Measurements from ENCODE around the gene TCOF1.

Gene TCOF1

GRCh38 chr5:150394131-150394530 lies 36.6 kb downstream of the TCOF1 start:
- Histone ChIP-seq H3K9me2 (ENCODE audit: low read depth, low read length) (no peaks in the 10 kb centered on the region), H3K27me3 (ENCODE audit: insufficient read depth, low read length) (no peaks in the 10 kb centered on the region), H2AFZ (ENCODE audit: low read length) (no peak overlapping the region), H3K9me3 (ENCODE audit: low read length) (no peaks in the 10 kb centered on the region), H3K4me2 (ENCODE audit: low read length) (no peak overlapping the region), H3K9ac (ENCODE audit: low read length) (no peak overlapping the region), H3K4me3 (ENCODE audit: low read depth, low read length, poor library complexity, severe bottlenecking) (no peak overlapping the region), H4K20me1 (ENCODE audit: insufficient read depth, low read length) (no peaks in the 10 kb centered on the region), H3F3A (ENCODE audit: insufficient read depth, low read length) (no peaks in the 10 kb centered on the region), H3K36me3 (ENCODE audit: insufficient read depth, low read length) (peaks cover 94% of the 10 kb centered on the region), H3K27ac (ENCODE audit: low read depth, low read length, poor library complexity, severe bottlenecking) (no peak overlapping the region), H3K4me1 (ENCODE audit: insufficient read depth, low read length, severe bottlenecking) (peaks cover 5% of the 10 kb centered on the region), H3K79me2 (ENCODE audit: insufficient read depth, low read length) (no peaks in the 10 kb centered on the region)
- TF ChIP-seq EZH2 (IDR thresholded peaks at IDR 0.05; ENCODE audit: borderline replicate concordance, low read length), result no peak
- no peak for TF ChIP-seq CTCF (IDR thresholded peaks at IDR 0.05; ENCODE audit: low read length)

GRCh38 chr5:150394912-150395687 lies 37.6 kb downstream of the TCOF1 start:
- Histone ChIP-seq H4K20me1 (ENCODE audit: insufficient read depth, low read length) (no peaks in the 10 kb centered on the region), H3K9me3 (ENCODE audit: low read length) (no peaks in the 10 kb centered on the region), H3K36me3 (ENCODE audit: insufficient read depth, low read length) (peaks cover 94% of the 10 kb centered on the region), H3K9ac (ENCODE audit: low read length) (no peak overlapping the region), H3K79me2 (ENCODE audit: insufficient read depth, low read length) (no peaks in the 10 kb centered on the region), H3F3A (ENCODE audit: insufficient read depth, low read length) (no peaks in the 10 kb centered on the region), H2AFZ (ENCODE audit: low read length) (no peak overlapping the region), H3K4me2 (ENCODE audit: low read length) (no peak overlapping the region), H3K9me2 (ENCODE audit: low read depth, low read length) (no peaks in the 10 kb centered on the region), H3K27ac (ENCODE audit: low read depth, low read length, poor library complexity, severe bottlenecking) (no peak overlapping the region), H3K4me1 (ENCODE audit: insufficient read depth, low read length, severe bottlenecking) (peaks cover 6% of the 10 kb centered on the region), H3K4me3 (ENCODE audit: low read depth, low read length, poor library complexity, severe bottlenecking) (no peak overlapping the region), H3K27me3 (ENCODE audit: insufficient read depth, low read length) (no peaks in the 10 kb centered on the region)
- TF ChIP-seq EZH2 (IDR thresholded peaks at IDR 0.05; ENCODE audit: borderline replicate concordance, low read length) (no peak), CTCF (IDR thresholded peaks at IDR 0.05; ENCODE audit: low read length) (peak; percentile 32; the same call in 1 of the 2 replicates)

GRCh38 chr5:150395688-150395975 lies 38.1 kb downstream of the TCOF1 start:
- TF ChIP-seq EZH2 (IDR thresholded peaks at IDR 0.05; ENCODE audit: borderline replicate concordance, low read length), result no peak
- no peak for TF ChIP-seq CTCF (IDR thresholded peaks at IDR 0.05; ENCODE audit: low read length)
- no peaks in the 10 kb centered on the region for H3F3A ChIP-seq (ENCODE audit: insufficient read depth, low read length)
- no peak overlapping the region for H3K4me3 ChIP-seq (ENCODE audit: low read depth, low read length, poor library complexity, severe bottlenecking)
- H3K4me2 ChIP-seq (ENCODE audit: low read length), result no peak overlapping the region
- no peak overlapping the region for H3K27ac ChIP-seq (ENCODE audit: low read depth, low read length, poor library complexity, severe bottlenecking)
- peaks cover 6% of the 10 kb centered on the region for H3K4me1 ChIP-seq (ENCODE audit: insufficient read depth, low read length, severe bottlenecking)
- no peaks in the 10 kb centered on the region for H3K9me3 ChIP-seq (ENCODE audit: low read length)
- no peaks in the 10 kb centered on the region for H4K20me1 ChIP-seq (ENCODE audit: insufficient read depth, low read length)
- H2AFZ ChIP-seq (ENCODE audit: low read length), result no peak overlapping the region
- H3K36me3 ChIP-seq (ENCODE audit: insufficient read depth, low read length), result peaks cover 94% of the 10 kb centered on the region
- H3K9me2 ChIP-seq (ENCODE audit: low read depth, low read length), result no peaks in the 10 kb centered on the region
- no peaks in the 10 kb centered on the region for H3K27me3 ChIP-seq (ENCODE audit: insufficient read depth, low read length)
- H3K79me2 ChIP-seq (ENCODE audit: insufficient read depth, low read length), result no peaks in the 10 kb centered on the region
- no peak overlapping the region for H3K9ac ChIP-seq (ENCODE audit: low read length)

Data from OCI-LY1 (cell line).